ENCODE measurements around the gene BBS2.

BBS2 gene

GRCh38 chr16:56470666-56471065 lies 49.2 kb downstream of the BBS2 start:
- no peak for DNase-seq

- DNase-seq = no peak
Measured at GRCh38 chr16:56470232-56470631, 49.6 kb downstream of the BBS2 start.

GRCh38 chr16:56469748-56470147 lies 50.1 kb downstream of the BBS2 start:
- DNase-seq = no peak

GRCh38 chr16:56468800-56469199 lies 51.0 kb downstream of the BBS2 start:
- DNase-seq = no peak

- DNase-seq = no peak
Measured at GRCh38 chr16:56466344-56466743, 53.5 kb downstream of the BBS2 start.

- DNase-seq = no peak
Measured at GRCh38 chr16:56463153-56463552, 56.7 kb downstream of the BBS2 start.

GRCh38 chr16:56462064-56462796 lies 57.6 kb downstream of the BBS2 start:
- no peak for DNase-seq

GRCh38 chr16:56460101-56460500 lies 59.7 kb downstream of the BBS2 start:
- DNase-seq = no peak

- no peak for DNase-seq
Measured at GRCh38 chr16:56457927-56458470, 61.8 kb downstream of the BBS2 start.

GRCh38 chr16:56451753-56452689 lies 67.8 kb downstream of the BBS2 start:
- peak; percentile 5 for DNase-seq

GRCh38 chr16:56450986-56451752 lies 68.7 kb downstream of the BBS2 start, which contains the start of the genes NUDT21 and OGFOD1:
Gene NUDT21 (minus strand): TSS chr16:56451332. CDS start chr16:56451202, 130 bp downstream.
Gene OGFOD1 (plus strand): TSS chr16:56451554. CDS start chr16:56451613, 59 bp downstream.
- DNase-seq = peak; percentile 98

- no peak for DNase-seq
Measured at GRCh38 chr16:56450275-56450985, 69.4 kb downstream of the BBS2 start.

- no peak for DNase-seq
Measured at GRCh38 chr16:56448005-56448404, 71.8 kb downstream of the BBS2 start.

GRCh38 chr16:56447286-56447685 lies 72.5 kb downstream of the BBS2 start:
- no peak for DNase-seq

GRCh38 chr16:56438038-56438437 lies 81.8 kb downstream of the BBS2 start:
- no peak for DNase-seq

GRCh38 chr16:56436258-56436657 lies 83.6 kb downstream of the BBS2 start:
- DNase-seq = no peak
